CD4-positive, alpha-beta T cell treated with Interleukin-1 beta for 1 hour (primary cell): ENCODE measurements around the gene UCN2.

Experiments used
- DNase-seq, 2 donors: peaks; one replicate each; pipeline ENCODE4 v3.0.0-alpha.2; 2020 to 2022

The UCN2 gene

DNA sequence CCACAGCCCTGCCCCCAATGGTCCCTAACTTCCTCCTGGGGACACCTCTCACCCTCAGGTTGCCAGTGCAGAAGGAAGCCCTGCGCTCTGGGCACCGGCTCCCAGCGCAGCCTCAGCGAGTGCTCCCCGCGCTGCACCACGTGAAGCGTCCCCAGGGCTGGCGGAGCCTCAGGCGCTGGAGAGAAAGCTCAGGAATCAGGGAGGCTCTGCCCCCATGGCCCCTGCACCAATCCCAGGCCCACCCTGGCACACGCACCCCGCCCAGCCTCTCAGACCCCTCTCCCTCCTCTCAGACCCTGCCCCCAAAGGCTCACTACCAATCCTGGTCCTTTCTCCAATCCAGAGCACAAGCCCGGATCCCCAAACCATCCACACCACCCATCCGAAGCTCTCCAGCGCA is 24.6 kb upstream of the UCN2 start:
- DNase-seq, result no peak

DNA sequence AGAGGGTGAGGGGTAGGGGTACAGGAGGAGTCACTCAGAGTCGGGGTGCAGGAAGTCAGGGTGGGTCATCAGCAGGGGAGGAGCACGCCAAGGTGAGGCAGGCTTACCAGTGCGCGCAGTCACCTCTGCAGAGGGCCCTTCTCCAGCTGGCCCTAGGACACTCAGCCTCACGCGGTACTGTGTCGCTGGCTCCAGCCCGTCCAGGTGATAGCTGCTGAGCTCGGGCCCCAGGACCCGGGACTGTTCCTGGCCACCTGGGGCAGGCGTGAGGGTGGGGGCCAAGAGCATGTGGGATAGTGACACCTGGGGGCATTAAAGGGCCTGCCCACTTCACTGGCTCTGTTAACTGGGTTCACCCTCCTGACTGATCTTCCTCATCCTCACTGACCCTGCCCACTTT is 24.1 kb upstream of the UCN2 start:
- DNase-seq, result no peak

DNA sequence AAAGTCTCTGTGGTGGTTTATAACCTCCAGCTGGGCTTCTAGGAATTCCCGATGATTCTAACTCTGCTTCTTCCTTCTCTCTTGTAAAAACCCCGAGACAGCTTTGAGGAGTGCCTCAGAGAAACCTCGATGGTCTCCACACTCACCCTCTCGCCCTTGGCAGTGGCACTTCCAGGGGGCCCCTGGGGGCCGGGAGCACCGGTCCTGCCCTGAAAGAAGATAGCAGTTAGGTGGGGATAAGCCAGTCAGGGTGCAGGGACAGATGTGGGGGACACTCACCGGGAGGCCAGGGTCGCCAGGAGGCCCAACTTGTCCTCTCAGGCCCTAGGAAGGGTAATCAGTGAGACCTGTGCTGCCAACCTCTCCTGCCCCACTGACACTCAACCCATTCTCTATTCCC is 21.8 kb upstream of the UCN2 start:
- no peak for DNase-seq

DNA sequence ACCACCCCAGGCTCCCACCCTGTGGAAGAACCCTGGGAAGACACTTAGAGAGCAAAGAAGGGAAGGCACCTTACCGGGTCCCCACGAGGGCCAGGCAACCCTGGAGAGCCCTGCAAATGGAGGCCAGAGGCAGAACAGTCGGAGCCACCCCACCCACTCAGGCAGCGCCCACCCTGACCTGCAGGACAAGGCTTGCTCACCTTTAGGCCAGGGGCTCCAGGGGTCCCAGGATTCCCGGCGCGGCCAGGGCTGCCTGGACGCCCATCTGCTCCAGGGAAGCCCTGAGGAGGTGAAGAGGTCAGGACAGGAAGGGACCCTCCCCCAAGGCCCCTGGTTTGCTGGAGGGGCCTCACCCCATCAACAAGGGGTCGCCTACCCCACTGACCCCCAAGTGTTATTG is 21.3 kb upstream of the UCN2 start:
- no peak for DNase-seq

DNA sequence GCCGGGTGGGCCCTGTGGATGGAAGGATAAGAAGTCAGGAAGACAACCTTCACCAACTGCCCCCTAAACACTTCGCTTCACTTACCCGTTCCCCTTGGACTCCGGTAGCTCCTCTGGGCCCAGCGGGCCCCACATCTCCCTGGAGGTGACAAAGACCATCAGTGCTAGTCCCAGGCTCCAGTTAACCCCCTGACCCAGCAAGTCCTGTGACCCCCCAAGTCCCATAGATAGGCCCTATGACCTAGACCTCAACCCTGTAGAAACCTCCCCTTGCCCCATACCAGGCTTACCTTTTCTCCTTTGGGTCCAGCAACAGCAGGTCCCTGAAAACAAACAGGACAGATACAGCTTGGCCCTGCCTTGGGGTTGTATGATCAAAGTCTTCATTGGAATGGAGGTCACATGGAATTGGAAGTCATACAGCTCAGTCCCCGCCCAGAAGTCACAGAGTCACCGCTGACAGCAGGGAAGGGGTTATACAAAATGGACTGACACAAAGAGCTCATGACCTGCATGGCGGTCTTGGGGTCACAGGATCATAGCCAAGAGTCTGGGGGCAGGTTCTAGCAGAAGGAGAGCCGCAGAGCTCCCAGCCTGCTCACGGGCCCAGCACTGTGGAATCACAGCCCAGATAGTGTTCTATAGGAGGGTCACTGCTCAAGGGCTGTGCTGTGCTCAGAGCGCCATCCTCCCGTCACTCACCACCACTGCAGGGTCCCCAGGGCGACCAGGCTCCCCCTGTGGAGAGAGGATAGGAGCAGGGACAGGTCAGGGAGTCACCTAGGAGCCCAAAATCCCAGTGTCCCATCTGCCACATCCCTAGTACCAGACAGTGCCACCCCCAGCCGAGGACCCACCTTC is 18.3 kb upstream of the UCN2 start:
- no peak for DNase-seq

DNA sequence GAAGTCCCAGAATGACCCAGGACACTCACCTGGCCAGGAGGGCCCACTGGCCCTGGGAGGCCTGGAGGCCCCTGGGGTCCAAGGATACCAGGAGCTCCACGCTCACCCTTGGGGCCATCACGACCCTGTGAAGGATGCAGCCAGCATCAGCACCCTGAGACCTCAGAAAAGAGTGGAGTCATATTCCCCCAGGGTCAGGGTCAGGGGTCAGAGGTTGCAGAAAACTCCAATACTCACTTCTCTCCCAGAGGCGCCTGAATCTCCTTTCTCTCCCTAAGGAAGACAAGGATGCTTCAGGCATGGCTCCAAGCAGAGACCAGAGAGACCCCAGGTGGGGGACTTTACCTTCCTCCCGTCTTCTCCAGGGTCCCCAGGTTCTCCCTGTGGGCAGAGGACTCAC is 13.1 kb upstream of the UCN2 start:
- no peak for DNase-seq

DNA sequence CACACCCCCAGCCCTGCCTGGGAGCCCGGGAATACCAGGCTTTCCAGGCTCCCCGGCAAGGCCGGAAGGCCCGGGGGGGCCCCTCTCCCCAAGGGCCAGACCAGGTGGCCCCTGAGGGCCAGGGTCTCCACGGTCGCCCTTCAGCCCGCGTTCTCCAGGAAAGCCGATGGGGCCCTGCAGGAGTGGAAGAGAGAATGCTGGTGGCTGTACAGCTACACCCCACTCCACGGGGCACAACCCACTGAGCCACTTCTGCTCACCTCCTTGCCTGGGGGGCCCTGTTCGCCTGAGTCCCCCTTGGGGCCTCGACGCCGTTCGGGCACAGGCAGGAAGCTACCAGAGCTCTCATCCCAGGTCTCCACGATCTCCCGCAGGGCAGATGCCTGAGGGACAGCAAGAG is 11.8 kb upstream of the UCN2 start:
- DNase-seq, result no peak

DNA sequence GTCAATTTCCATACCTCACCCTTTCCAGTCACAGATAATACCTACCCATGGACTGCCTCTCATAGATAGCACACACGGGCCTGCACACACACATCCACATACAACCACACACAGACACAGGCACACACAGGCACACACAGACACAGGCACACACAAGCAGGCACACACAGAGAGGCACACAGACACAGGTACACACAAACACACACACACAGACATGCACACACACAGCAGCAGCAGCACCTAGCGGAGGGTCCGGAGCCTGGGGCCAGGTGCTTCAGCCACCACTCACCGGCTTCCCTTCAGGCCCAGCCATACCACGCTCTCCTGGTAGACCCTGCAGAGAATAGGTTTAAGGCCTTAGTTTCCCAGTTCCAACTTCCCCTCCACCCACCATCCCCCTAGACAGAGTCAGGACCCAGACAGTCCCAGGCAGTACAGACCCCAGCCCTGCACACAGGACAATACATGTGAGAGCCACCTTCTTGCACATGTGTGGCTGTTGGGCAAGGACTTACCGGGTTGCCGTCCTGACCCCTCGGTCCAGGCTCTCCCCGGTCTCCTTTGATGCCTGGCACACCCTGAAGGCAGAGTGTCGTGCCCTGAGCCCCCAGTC is 10.5 kb upstream of the UCN2 start:
- DNase-seq, result no peak

DNA sequence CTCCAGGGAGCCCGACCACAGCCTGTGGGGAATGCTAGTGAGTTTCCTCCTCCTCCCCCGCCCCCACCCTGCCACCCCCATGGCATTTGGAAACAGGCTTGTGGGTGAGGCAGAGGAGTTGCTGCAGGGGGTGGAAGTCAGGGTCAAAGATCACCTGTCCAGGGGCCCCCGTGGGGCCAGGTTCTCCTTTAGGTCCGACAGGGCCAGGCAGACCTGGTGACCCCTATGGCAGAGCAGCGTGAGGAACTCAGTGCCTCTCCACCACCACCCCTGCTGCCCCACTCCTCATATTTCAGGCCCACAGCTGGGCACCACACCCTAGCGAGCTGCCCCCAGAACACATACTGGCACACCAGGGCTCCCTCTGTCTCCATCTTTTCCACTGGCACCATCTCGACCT is 8.9 kb upstream of the UCN2 start:
- DNase-seq, result no peak

DNA sequence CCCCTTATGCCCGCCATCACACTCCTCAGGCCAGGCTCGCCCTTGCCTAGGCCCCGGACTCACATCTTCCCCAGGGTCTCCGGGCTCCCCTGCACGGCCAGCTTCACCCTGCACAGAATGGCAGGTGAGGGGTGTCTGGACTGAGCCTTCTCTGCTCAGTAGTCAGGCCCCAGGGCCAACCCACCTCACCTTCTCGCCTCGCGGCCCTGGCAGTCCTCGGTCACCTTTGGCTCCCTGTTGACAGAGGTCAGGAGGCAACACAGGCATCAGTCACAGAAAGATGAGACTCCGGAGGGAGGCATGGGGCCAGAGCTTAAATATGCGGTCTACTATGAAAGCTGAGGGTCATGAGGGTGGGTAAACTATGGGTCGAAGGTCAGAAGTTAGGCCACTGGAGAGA is 8.4 kb upstream of the UCN2 start:
- no peak for DNase-seq

DNA sequence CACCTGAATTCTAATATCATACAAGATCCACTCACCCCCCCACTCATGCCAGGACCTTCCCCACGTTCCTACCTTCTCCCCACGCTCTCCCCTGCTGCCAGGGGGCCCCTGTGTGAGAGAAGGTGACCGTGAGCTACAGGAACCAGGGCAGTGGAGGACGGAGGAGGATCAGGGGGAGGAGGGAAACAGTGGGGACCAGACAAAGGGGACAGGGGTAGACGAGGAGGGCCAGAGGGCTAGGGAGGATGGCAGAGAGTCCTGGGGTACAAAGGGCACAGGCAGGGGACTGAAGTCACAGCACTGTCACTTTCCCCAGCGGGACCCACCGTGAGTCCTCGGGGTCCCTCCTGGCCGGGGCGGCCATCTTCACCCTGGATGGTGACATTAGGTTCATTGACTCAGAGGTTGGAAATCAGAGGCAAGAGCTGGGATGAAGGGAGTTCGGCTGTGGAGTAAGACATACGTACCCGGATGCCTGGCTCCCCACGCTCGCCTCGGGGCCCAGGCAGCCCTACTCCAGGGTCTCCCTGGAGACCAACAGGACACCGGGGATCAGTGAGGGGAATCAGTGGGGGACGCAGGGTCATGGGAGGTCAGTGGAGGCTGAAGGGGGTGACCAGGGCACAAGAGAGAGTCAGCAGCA is 6.3 kb upstream of the UCN2 start:
- no peak for DNase-seq

DNA sequence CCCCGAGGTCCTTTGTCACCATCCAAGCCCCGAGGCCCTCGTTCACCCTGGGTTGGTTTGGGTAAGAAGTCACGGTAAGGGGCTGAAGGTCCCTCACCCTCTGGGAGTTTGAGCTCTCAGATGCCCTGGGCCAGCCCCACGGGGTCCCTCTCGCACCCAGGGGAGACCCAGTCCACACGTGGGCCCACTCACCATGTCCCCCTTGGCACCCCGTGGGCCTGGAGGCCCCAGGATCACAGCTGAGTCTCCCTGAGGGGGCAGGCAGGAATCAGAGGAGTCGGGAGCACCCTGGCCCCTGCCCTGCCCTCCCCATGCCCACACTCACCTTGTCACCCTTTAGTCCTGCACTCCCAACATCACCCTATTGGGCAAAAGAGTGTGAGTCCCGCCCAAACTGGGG is 5.8 kb upstream of the UCN2 start:
- no peak for DNase-seq

DNA sequence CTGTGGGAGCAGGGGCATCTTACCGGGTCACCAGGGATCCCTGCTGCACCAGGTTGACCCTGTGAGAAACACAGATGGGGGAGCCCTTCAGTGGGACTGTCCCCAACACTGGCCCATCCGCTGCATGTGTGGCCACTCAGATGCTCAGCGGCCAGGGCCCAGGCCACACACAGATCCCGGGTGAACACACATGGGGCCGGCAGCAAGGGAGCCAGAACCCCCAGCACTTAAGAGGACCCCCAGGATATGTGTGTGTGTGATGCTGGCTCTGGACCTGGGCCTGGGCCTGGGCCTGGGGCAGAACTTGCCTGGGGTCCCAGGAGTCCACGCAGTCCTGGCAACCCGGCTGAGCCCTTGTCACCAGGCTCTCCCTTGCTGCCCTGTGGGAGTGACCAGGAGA is 4.9 kb upstream of the UCN2 start:
- no peak for DNase-seq

DNA sequence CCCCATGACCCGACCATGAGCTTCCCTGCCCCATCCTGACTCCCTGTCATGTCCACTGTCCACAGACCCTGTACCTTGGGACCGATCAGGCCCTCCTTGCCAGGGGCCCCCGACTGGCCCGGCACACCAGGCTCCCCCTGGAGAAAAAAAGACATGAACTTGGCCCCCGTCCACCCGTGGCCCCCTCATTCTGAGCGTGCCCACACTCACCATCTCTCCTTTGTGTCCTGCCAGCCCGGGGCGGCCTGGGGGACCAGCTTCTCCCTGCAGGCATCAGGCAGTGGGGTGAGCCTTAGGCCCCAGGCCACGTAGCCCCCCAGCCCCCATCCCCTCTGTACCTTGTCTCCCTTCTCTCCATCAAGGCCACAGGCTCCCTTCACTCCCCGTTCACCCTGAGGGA is 3.9 kb upstream of the UCN2 start:
- DNase-seq, result no peak

DNA sequence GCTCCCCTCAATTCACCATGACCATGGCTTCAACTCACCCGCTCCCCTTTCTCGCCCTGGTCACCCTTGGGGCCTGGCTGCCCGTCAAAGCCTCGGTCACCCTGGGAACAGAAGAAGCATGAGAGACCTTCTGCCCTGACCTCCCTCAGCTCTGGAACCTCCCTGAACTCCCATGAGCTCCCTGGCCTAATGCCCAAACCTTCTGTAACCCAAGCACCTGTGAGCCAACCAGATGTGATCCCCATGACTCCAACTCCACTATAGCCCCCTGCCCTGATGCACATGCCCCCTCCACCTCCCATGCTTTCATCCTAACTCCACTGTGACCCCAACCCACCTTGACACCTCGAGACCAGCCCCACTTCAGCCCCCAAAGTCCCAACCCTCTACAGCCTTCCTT is 3.5 kb upstream of the UCN2 start:
- DNase-seq, result no peak

DNA sequence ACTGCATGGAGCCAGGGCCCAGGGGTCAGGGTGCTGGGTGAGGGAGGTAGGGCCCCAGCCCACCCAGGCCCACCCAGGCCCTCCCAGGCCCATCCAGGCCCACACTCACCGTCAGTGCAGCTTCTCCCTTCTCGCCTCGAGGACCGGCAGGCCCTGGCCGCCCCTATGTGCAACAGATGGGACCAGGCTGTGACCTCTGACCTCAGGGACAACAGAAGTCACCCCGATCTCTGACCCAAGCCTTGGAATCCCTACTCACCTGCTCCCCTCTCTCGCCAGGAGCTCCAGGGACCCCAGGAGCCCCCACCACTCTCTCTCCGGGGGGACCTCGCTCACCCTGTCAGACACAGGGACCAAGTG is 2.8 kb upstream of the UCN2 start:
- DNase-seq, result no peak

DNA sequence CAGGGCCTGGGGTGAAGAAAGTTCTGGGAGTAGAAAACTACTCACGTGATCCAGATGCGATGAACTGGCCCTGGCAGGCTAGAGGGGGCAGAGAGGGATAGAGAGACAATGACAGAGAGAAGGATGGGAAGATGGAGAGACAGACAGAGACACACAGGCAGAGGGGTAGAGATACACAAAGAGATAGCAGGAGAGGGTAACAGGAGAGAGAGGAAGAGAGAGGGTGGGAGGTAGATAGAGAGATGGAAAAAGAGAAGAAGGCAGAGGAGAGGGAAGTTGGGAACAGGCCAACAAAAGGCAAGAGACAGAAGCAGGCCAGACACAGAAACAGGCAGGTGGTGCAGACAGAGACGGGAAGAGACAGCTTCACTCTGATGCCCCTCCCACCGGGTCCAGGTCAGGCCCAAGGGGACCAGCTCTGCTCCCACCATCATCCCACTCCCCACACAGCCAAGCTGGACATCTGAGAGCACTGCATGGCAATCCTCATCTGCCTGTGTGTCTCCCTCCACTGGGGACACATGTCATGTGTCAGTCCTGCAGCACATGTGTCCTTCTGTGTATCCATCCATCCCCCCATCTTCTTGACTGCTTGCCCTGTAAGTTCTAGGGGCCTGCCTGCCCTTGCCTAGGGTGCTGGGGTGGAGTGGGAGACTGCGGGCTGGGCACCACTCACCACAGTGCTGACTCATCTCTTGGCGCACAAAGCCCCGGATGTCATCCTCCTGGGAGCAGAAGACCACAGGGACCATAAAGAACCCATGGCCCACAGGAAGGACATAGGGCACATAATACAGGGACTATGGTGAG is 2.2 kb upstream of the UCN2 start:
- peak in 1 of 2 donors; percentile 43 for DNase-seq

DNA sequence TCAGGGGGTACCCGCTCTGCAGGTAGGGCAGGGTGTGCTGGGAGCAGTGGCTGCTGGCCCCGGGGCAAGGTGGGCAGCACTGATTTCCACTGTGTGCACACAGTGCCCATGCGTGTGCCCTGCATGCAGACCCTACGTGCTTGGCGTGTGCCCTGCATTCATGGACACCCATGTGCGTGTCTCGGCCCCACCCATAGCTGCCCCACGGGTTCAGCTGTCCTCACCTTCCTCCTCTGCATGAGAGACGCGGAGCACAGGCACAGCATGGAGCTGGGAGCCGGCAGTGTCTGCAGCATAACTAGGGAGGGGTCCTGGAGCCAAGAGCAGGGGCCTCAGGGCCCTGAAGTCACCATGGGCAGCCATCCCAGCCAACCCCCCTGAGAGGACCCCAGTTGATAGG is 1.6 kb upstream of the UCN2 start:
- no peak for DNase-seq

DNA sequence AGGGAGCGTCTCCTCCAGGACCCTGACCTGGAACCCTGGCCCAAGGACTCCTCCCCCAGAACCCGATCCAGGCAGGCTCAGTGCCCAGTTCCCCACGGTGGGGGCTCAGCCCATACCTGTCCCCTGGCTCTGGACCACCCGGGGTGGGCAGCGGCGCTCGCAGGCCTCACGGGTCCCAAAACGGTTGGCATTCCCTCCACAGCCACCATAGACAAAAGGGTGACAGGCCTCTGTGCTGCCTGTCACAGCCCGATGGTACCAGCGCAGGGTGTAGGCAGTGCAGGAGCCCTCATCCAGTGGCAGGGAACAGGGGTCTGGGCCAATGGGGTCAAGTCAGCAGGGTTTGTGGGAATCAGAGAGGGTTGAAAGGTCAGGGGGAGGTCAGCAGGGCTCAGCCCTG is 1.1 kb upstream of the UCN2 start:
- DNase-seq, result no peak

DNA sequence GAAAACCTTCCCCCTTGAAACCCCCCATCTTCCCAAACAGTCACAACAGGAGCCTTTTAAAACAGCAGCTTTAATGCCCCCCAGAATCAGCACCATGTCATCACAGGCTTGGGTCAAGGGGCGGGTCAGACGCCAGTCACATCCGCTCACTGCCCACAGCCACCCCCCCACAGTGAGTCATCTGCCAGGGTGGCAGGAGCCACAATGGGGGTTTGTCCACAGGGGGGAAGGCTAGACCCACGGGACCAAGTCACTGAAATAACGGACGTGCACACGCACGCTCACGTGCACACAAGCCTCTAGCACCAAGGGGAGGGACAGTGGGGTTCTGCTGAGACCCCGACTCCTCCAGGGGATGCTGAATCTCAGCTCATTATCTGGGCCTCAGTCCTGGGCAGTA is 441 bp upstream of the UCN2 start:
- peak; percentile 60 to 86 for DNase-seq

DNA sequence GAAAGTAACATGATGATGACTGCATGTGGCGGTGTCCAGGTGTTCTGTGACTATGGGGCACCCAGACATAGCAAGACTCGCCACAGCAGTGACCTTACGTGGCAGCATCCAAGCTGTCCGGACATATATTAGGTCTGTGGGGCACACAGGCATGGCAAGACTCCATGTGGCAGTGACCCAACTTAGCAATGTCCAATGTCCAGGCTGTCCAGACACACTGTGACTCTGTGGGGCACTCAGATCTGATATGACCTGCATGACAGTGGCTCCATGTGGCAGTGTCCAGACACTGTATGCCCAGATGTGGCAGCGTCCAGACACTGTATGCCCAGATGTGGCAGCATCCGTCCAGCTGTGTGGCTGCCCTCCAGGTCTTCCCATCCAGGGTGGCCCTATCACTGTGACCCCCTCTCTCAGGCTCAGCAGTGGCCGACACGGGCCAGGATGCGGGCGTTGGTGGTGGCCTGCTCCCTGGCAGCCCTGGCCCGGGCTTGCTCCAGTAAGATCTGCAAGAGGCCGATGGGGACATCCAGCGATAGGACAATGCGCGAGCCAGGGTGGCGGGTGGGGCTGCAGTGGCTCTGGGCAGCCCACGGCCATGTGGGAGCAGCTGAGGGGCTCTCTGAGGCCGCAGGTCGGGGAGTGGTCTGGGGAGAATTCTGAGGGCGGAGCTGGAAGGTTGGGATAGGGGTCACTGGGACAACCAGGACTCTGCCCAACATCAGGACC is 1.1 kb downstream of the UCN2 start:
- no peak for DNase-seq

DNA sequence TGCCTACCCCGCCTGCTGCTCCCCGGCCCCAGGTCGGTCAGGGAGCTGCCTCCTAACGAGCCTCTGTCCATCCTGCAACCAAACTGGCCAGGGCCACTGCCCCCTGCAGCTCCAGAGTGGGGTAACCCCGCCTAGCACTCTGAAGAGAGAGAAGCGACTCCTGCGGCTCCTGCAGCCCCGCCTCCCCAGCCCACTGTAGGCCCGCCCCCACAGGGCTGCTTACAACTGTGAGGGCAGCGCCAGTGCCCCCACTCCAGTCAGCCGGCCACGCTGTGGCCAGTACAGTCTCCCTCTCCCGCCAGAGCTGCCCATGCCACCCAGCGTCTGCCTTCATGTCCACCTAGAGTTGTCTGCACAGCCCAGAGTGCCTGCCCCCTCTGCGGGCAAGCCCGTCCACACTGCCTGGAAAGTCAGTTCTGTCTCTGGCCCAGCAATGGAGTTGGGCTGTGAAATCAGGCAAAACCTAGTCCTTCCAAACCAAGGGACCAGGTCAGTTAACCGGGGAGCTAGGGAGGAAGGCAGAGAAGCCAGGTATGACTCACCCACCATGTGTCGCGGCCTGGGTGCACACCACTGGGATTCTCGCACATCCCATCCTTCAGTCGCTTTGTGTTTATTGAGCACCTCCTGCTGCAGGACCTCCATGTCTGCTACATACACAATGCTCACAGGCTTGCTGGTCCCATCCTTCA is 2.4 kb downstream of the UCN2 start:
- DNase-seq, result peak in 1 of 2 donors; percentile 41
